Stimulated activated CD4-positive, alpha-beta T cell treated with anti-CD3 and anti-CD28 coated beads, Interleukin-15, amount 100 ng/mL, for 24 hours (primary cell): Measurements from ENCODE around the gene MGAT4A.

ENCODE experiments used
- DNase-seq: peaks from one replicate; pipeline ENCODE4 v3.0.0-alpha.2; 2020

The MGAT4A gene

DNA sequence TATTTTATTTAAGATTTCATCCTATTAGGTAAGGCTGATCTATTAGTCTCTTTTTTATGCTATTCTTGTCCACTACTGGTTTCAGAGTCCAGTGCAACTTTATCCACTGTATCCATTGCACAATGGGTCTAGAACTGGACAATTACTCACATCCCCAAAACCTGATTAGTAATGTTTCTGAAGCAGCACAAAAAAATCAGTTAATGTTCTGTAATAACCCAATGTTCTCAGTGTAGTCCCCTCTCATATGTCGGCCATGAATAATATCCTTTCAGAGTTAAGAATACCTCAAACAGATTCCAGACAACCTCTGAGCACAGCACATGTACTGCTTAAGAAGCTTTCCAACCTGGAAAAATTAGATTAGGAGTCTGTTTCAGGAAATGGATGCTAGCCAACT is 29.7 kb downstream of the MGAT4A start:
- no peak for DNase-seq

DNA sequence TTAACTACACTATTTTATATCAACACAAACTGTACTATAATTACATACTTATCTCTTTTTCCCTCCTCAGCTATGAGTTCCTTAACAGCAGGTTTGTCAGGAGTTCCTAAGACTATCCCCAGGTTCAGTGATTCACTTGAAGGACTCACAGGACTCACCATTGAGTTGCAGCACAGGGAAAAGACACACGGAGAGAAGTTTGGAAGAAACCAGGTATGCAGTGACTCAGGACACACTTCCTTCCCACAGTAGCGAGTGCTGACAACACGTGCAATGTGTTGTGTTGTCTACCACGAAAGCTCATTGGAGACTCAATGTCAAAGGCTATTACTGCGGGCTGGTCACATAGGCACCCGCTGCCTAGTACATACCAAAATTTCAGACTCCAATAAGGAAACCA is 32.0 kb downstream of the MGAT4A start:
- no peak for DNase-seq

GRCh38 chr2:98697651-98698337 is 33.1 kb downstream of the MGAT4A start:
- DNase-seq, result no peak

DNA sequence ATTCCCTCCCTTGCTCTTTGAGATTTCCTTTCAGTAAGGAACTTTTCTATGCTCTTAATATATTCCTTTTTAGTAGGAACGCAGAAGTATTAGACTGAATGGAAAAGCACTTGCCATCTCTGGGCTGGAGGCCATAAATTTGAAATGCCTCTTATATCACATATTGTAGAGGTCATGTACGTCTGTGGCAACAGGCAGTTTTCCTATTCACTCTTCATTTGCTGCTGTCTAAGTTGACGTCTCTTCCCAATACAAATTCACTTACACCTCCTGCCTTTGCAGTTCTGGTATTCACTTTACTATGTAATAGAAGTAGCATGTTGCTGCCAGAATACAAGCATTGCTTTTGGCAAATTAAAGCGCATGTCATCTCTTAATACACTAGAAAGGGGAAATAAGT is 34.7 kb downstream of the MGAT4A start:
- DNase-seq, result no peak

- no peak for DNase-seq
Observed at GRCh38 chr2:98695255-98695654, 35.7 kb downstream of the MGAT4A start.

DNA sequence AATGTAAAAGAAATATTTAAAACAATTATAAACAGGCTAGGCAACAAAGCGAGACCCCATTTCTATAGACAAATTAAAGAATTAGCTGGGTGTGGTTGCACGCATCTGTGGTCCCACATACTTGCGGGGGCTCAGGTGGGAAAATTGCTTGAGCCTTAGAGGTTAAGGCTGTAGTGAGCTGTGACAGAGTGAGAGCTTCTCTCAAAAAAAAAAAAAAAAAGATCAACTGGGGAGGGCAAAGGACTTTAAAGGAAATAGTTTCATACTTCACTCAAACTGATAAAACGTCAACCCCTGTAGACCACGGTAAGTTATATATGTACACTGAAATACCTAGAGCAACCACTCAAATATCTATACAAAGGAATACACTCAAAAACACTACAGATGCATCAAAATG is 37.5 kb downstream of the MGAT4A start:
- no peak for DNase-seq

GRCh38 chr2:98692090-98693054 is 38.6 kb downstream of the MGAT4A start:
- no peak for DNase-seq

DNA sequence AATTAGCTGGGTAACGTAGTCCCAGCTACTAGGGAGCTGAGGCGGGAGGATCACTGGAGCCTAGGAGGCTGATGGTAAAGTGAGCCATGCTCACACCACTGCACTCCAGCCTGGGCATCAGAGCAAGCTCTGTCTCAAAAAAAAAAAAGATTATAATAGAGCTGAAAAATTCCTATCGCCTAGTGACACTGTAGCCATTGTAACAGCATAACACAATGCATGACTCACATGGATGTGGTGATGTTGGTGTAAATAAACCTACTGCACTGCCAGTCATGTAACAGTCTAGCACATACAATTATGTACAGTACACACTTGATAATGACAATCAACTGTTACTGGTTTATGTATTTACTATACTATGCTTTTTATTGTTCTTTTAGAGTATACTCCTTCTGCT is 39.6 kb downstream of the MGAT4A start:
- no peak for DNase-seq

GRCh38 chr2:98685930-98686887 is 44.7 kb downstream of the MGAT4A start:
- DNase-seq, result no peak

- DNase-seq, result no peak
Observed at GRCh38 chr2:98683728-98684127, 47.2 kb downstream of the MGAT4A start.

GRCh38 chr2:98676742-98677141 is 54.2 kb downstream of the MGAT4A start:
- DNase-seq, result no peak

- no peak for DNase-seq
Observed at GRCh38 chr2:98674233-98674964, 56.5 kb downstream of the MGAT4A start.

DNA sequence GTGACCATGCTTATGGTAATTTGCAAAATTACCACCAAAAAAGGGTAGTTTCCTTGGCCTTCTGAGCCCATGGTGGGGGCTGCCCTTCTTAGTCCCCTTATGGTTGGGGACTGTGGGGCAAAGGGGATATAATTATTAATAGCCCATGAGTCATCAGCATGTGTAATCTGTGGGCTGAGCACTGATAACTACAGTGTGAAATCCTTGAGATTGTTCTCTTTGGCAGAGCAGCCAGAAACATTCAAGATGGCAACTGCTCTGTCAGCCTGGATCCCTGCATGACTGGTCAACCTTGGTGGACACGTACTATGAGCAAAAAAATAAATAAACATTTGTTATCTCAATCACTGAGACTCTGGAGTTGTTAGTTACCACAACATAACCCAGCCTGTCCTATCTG is 61.3 kb downstream of the MGAT4A start:
- DNase-seq, result no peak

DNA sequence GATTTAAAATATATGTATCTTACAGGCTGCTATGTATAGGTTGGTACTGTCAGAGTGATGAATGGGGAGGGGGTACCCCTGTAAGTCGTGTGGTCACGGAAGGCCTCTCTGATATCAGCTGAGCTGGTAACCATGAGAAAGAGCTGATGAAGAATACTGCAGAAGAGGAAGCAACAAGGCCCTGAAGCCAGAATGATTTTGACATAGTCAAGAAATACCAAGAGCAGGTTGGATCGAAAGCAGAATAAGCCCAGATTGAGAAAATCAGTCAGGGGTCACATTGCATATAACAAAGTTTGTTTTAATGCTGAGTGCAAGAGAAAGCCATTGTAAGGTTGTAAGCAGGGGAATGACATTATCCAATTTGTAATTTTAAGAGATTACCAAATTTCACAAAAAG is 65.3 kb downstream of the MGAT4A start:
- DNase-seq, result no peak

GRCh38 chr2:98664323-98664722 is 66.6 kb downstream of the MGAT4A start:
- peak; percentile 40 for DNase-seq

- DNase-seq, result no peak
Observed at GRCh38 chr2:98663511-98664090, 67.3 kb downstream of the MGAT4A start.

- DNase-seq, result peak; percentile 38
Observed at GRCh38 chr2:98659491-98659840, 71.5 kb downstream of the MGAT4A start.

DNA sequence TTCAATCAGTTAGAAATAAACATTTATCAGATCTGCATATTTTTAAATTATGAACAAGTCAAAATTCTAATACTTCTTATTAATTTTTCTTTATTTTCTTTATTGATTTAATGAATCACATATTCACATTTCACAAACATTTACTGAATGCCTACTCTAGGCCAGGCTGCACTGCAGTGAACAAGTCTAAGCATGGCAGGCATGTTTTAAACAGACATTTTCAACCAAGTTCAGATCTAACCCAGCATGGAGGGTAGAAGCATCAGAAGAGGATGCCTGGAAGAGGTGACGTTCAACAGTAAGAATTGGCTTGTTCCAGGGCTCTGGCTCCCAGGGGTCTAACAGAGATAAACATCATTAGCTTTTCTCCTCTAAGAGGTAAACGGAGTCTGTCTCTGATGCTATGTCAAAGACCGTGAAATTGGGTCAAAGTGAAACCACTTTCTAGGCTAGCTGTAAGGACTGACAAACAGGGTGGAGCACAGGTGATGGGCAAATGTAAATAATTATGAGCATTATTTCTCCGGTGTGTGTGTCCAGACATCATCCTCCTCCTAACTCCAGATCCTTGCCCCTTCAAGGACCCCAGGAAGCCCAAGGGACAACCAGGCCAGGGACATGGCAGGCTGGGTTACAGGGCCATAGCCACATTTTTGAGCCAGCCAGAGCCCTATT is 72.0 kb downstream of the MGAT4A start:
- no peak for DNase-seq

DNA sequence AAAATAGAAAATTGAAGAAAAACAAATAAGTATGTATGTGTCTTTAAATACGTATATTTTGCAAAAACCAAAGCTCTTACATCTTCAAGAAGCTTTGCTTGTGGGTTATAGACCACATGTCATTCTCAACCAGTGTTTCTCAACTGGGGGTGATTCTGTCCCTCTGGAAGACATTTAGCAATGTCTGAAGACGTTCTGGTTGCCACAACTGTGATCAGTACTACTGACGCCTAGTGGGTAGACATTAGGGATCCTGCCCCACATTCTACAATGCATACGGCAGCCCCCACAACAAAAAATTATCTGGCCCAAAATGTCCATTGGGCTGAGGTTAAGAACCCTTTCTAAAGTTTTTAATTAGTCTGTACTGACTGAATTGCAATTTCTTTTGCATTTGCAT is 74.1 kb downstream of the MGAT4A start:
- peak; percentile 12 for DNase-seq

- peak; percentile 39 for DNase-seq
Observed at GRCh38 chr2:98654699-98655495, 76.0 kb downstream of the MGAT4A start.

DNA sequence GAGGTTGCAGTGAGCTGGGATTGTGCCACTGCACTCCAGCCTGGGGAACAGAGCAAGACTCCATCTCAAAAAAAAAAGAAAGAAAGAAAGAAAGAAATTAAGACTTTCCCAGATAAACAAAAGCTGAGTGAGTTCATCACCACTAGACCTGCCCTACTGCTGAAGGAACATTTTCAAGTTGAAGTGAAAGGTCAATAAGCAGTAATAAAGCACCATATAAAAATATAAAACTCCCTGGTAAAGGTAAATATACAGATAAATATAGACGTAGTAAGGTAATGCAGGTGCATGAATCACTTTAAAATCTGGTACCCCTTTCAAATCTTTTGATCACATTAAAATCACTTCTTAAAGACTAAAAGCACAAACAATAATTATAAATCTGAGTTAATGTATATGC is 79.9 kb downstream of the MGAT4A start:
- DNase-seq, result no peak
